GM10847 (cell line): Measurements from ENCODE around the gene ATG7.

Source experiments
- POLR2A ChIP-seq: IDR thresholded peaks from 2 replicates; pipeline ENCODE4 v1.6.1; 2011; ENCODE audit not compliant: insufficient read length; ENCODE audit errors: extremely low read depth

ATG7 gene

DNA sequence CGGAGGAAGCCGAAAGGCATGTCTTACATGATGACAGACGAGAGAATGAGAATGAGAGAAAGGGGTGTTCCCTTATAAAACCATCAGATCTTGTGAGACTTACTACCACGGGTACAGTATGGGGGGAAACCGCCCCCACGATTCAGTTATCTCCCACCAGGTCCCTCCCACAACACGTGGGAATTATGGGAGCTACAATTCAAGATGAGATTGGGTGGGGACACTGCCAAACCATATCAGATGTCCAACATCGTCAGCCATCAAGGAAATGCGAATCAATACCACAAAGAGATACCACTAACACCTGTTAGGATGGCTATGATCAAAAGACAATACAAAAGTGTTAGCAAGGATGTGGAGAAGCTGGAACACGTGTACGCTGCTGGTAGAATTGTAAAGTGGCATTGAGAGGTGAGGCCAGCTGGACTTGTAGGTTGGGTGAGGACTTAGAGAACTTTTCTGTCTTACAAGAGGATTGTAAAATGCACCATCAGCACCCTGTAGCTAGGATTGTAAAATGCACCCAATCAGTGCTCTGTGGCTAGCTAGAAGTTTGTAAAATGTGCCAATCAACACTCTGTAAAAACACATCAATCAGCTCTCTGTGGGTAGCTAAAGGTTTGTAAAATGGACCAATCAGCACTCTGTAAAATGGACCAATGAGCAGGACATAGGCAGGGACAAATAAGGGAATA lies 334.0 kb downstream of the ATG7 start:
- TF ChIP-seq POLR2A = no peak

DNA sequence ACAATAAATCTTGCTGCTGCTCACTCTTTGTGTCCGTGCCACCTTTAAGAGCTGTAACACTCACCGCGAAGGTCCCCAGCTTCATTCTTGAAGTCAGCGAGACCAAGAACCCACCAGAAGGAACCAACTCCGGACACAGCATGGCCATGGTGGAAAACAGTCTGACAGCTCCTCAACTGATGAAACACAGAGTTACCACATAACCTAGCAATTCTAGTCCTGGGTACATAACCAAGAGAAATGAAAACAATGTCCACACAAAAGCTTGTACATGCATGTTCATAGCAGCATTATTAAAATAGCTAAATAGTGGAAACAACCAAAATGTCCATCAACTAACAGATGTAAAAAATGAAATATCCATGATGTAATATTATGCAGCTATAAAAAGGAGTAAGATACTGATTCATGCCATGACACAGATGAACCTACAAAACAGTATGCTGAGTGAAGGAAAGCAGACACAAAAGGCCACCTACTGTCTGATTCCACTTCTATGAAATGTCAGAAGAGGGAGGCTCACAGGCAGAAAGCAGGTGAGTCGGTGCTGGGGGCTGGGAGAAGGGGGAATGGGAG lies 334.8 kb downstream of the ATG7 start:
- no peak for TF ChIP-seq POLR2A
